ENCODE data around the gene MED27.
A peak's percentile ranks its signal among the peaks of the same experiment; 100 is the strongest.

The MED27 gene

GRCh38 chr9:131874916-131875670 lies 204.6 kb downstream of the MED27 start:
- DNase-seq = no peak

GRCh38 chr9:131874447-131874846 lies 205.2 kb downstream of the MED27 start:
- DNase-seq = no peak

- DNase-seq = no peak
Measured at GRCh38 chr9:131873891-131874440, 205.7 kb downstream of the MED27 start.

- DNase-seq = no peak
Measured at GRCh38 chr9:131873335-131873734, 206.3 kb downstream of the MED27 start.

- DNase-seq = no peak
Measured at GRCh38 chr9:131872702-131873101, 207.0 kb downstream of the MED27 start.

- no peak for DNase-seq
Measured at GRCh38 chr9:131872006-131872405, 207.7 kb downstream of the MED27 start.

- DNase-seq = no peak
Measured at GRCh38 chr9:131870156-131870555, 209.5 kb downstream of the MED27 start.

- no peak for DNase-seq
Measured at GRCh38 chr9:131869348-131869747, 210.3 kb downstream of the MED27 start.

GRCh38 chr9:131868766-131869165 lies 210.9 kb downstream of the MED27 start:
- DNase-seq = no peak

- DNase-seq = no peak
Measured at GRCh38 chr9:131867611-131868192, 212.0 kb downstream of the MED27 start.

- no peak for DNase-seq
Measured at GRCh38 chr9:131865446-131866195, 214.0 kb downstream of the MED27 start.

GRCh38 chr9:131864531-131864930 lies 215.1 kb downstream of the MED27 start:
- no peak for DNase-seq

- no peak for DNase-seq
Measured at GRCh38 chr9:131863306-131863896, 216.3 kb downstream of the MED27 start.

- DNase-seq = no peak
Measured at GRCh38 chr9:131862261-131862660, 217.4 kb downstream of the MED27 start.

GRCh38 chr9:131860430-131860829 lies 219.2 kb downstream of the MED27 start:
- DNase-seq = no peak

- no peak for DNase-seq
Measured at GRCh38 chr9:131858147-131858546, 221.5 kb downstream of the MED27 start.

- DNase-seq = no peak
Measured at GRCh38 chr9:131856105-131856504, 223.6 kb downstream of the MED27 start.

GRCh38 chr9:131854896-131855613 lies 224.6 kb downstream of the MED27 start:
- DNase-seq = peak; percentile 25

GRCh38 chr9:131854334-131854733 lies 225.3 kb downstream of the MED27 start:
- no peak for DNase-seq

- no peak for DNase-seq
Measured at GRCh38 chr9:131853434-131853833, 226.2 kb downstream of the MED27 start.

- no peak for DNase-seq
Measured at GRCh38 chr9:131851414-131851813, 228.3 kb downstream of the MED27 start.

GRCh38 chr9:131849391-131849790 lies 230.3 kb downstream of the MED27 start:
- DNase-seq = no peak

Data from EL (cell line).